ENCODE data around the gene TPCN2.

Gene TPCN2

DNA sequence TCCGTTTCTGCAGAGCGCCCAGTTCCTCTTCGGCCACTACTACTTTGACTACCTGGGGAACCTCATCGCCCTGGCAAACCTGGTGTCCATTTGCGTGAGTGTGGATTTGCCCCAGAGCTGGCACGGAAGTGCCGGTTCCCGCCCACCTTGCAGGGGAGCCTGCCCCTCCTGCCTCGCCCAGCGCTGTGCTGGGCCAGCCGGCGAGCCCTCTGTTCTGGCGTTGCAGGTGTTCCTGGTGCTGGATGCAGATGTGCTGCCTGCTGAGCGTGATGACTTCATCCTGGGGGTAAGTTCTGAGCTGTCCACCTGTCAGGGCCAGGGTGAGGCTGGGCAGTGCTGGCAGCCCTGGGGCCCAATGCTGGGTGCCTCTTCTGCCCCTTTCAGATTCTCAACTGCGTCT, 29.8 kb downstream of the TPCN2 start:
- no peak for DNase-seq

DNA sequence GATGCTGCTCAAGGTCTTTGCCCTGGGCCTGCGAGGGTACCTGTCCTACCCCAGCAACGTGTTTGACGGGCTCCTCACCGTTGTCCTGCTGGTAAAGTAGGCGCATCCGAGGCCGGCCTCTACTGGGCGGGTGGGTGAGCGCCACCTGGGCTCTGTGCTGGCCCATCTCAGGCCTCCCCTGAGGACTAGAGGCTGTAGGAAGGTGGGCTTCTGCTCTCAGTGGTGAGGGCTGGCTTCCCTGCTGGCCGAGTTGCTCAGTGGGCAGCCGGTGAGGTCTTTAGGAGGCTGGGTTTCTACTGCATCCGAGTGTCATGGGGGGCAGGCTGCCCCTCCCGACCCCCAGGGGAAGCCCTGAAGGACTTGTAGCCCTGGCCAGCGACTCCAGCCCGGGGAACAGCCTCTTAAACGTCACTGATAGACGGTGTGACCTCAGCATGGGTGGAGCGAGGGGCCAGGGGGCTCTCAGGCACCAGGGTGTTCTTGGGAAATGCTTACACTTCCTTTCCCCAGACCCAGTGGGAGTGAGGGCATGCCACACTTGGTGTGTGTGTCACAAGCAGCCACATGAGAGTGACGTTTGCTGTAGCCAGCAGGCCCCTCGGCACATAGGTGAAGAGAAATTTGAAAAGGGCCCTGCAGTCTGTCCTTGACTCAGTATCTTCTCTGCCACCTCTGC, 30.3 kb downstream of the TPCN2 start:
- DNase-seq = no peak

GRCh38 chr11:69079661-69080256, 31.0 kb downstream of the TPCN2 start:
- no peak for DNase-seq

DNA sequence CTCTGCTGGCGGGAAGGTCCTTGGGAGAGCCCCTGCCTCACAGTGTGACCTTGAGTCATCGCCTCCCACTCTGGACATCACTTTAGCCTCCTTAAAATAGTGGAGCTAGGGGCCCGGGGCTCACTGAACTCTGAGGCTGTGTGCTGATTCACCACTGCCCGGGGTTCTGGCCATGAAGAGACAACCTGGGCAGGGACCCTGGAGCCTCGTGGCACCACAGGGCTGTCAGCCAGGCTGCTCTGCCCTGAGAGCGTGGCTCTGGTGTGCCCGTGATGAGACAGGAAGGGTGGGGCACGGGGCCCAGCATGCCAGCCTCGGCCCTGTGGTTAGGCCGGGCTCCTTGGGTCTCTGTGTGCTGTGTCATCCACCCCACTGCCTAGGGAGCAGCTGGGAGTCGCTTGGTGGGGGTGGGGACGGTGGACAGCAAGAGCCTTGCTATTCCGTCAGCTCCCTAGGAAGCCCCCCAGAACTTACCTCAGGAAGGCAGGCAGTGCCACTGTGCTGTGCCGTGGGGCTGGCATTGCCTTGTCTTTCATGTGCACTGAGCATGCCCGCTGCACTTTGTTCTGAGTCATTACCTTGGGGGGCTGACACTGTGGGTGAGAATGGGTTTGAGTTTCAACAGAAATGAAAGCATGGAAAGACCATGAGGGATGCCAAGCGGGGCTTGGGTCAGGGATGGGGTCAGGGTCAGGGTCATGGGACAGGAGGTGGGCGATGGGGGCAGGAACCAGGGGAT, 31.7 kb downstream of the TPCN2 start:
- peak; percentile 44 for DNase-seq

DNA sequence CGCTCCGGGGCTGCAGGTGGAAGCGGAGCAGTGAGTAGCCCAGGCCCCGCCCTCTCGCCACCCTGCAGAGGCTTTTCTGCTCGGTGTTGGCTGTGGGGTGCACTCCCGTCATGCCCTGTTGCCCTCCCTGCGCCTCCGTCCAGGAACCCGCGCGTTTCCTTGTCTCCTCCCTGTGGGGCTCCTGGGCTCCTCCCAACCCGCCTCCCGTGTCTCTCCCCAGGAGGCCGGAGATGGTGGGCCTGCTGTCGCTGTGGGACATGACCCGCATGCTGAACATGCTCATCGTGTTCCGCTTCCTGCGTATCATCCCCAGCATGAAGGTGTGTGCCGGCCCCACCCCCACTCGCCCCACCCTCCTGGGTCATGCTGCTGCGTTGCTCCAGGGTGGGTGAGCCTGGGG, 32.4 kb downstream of the TPCN2 start:
- no peak for DNase-seq

DNA sequence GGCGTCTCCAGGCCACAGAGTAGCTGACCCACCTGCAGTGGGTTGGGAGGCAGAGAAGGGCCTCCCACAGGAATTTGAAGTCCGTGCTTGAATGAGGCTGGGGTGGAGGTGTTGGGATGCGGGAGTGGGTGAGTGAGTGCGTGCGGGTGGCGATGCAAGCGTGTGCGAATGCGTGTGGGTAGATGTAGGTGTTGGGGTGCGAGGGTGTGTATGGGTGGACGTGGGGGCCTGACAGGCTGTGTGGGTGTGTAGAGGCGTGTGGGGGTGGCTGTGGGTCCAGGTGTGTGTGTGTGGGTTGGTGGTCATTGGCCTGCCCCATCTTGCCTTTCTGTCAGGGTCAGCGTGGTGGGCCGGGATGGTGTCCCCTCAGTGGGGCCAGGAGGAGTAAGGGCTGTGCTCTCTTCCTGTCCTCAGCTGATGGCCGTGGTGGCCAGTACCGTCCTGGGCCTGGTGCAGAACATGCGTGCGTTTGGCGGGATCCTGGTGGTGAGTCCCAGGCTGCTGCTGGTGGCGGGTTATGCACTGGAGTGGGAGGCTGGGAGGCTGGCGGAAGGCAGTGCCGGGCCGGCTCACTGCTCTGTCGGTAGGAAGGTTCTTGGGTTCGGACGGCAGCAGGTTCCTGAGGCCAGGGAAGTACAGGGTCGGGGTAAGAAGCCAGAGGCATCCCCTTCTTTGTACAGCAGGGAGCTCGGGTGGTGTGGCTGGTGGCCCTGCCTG, 35.0 kb downstream of the TPCN2 start:
- no peak for DNase-seq

GRCh38 chr11:69084371-69084770, 35.6 kb downstream of the TPCN2 start:
- no peak for DNase-seq

DNA sequence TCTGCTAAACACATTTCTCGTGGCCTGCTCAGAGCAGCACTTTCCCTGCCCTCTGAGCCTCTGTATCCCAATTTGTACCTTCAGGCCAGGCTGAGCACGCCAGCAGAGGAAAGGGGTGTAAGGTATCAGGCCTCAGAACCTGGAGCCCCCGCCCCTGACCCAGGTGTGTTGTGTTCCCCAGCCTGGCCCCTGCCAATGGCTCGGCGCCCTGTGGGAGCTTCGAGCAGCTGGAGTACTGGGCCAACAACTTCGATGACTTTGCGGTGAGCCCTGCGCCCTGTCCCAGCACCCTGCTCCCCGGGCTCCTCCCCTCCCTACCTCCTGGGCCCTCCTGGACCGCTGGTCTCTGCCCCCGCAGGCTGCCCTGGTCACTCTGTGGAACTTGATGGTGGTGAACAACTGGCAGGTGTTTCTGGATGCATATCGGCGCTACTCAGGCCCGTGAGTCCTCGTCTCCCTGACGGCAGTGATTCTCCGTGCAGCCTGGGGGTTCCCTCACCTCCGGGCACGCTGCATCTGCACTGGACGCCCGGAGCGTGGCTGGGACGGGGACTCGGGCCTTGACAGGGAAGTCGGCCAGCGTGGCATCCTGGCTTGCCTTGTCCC, 36.9 kb downstream of the TPCN2 start:
- DNase-seq = no peak

- DNase-seq = no peak
Observed at GRCh38 chr11:69086152-69087132, 37.7 kb downstream of the TPCN2 start.

- DNase-seq = no peak
Observed at GRCh38 chr11:69087133-69087524, 38.4 kb downstream of the TPCN2 start.

GRCh38 chr11:69087811-69088210, 39.1 kb downstream of the TPCN2 start:
- no peak for DNase-seq

DNA sequence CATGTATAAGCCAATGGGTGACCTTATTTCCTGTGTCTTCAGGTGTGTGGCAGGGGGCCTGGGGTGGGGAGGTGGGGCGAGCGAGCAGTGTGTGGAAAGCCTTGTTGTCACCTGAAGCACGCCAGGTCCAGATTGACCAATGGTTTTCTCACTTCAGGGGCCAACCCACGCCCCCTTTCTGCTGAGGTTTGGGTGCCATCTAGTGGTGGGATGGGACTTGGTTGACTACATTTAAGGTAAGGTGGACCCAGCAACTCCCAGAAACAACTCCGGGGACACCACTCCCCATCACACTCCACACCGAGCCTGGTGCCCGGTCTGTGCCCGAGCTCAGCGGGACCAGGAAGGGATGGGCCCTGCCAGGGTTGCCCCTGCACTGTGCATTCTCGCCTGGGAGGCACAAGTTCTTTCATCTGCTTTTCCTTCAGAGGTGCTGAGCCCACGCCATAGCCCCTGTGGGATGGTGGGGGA, 40.0 kb downstream of the TPCN2 start:
- peak; percentile 81 for DNase-seq

- DNase-seq = no peak
Observed at GRCh38 chr11:69089258-69089657, 40.5 kb downstream of the TPCN2 start.

GRCh38 chr11:69091638-69092165, 43.0 kb downstream of the TPCN2 start:
- no peak for DNase-seq

DNA sequence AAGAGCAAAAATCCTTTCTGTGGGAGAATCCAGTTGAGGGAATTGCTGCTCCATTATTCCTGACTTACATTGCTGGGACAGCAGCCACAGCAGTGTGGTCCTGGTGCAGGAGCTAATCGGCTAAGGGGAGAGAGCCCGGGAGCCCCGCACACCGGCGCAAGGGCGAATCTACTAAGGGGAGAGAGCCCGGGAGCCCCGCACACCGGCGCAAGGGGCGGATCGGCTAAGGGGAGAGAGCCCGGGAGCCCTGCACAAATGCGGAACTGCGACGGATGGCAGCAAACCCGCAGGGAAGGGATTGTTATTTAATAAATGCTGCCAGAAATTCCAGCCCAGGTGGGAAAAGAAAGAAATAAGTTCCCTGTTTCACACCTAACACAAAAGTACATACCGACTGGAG, 43.5 kb downstream of the TPCN2 start:
- DNase-seq = no peak

GRCh38 chr11:69093106-69093505, 44.4 kb downstream of the TPCN2 start:
- no peak for DNase-seq

GRCh38 chr11:69094111-69094914, 45.6 kb downstream of the TPCN2 start:
- no peak for DNase-seq

DNA sequence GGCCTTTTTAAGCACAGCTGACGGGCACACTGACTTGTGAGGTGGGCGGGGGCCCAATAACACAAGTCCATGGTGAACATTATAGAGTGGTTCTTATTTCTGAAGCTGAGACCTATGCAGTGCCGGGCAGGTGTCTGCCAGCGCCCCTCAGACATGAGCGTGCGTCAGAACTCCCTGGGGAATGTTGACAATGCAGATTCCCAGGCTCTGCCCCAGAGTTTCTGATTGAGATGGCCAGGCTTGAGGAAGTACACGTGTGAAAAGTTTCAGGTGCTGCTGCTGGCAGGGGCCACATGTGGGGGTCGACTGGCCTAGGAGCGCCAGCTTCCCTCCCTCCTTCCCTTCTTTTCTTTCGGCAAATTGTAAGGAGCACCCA, 46.2 kb downstream of the TPCN2 start:
- no peak for DNase-seq

DNA sequence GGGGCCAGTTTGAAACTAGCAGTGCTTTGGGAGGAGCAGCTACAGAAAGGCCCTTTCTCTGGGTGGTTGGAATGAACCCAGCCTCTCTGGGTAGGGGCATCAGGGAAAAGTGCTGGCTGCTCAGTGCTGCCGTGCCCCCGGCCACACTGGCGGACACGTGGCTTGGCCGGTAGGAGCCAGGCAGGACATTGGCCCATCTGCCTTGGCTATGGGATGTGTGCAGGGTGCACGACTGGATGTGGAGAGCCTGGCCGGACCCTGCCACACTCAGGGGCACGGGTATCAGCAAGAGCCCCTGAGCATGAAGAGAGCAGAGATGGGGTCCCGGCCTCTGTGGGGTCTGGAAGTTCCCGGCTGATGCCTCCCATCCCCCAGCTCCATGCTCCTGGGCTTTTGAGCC, 46.6 kb downstream of the TPCN2 start:
- DNase-seq = no peak

DNA sequence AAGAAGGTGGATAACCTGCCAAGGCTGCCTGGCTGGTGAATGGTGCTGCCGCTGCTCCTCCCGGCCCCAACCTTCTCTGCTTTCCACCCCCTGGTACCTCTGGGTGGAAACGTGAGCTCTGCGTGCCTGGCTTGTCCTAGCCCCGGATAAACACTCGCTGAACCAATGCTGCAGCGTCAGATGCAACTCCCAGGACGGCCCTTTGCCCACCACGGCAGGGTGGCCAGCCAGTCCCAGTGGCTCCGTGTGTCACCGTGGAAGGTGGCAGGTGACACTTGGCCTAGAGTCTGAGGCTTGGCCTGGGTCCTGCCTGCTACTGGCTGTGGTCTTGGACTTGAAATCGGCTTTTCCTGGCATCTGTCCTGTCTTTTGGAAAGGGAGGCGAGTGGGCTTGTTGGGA, 47.7 kb downstream of the TPCN2 start:
- DNase-seq = no peak

DNA sequence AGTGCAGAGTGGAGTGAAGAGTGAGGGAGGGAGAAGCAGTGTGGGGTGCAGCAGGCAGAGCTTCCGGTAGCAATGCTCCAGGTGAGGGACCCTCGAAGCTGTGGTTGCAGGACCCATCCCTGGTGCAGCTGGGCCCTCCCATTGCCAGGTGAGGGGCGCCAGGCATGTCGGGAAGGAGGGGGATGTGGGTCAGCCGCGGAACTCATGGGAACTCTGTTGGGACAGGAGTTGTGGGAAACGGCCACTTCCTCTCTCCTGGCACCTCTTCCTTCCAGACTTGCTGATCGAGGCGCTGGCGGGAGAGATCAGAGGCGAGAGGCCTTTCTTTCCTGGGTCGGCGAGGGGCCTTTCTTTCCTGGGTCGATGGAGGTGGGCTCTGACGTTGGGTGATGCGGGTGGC, 48.5 kb downstream of the TPCN2 start:
- no peak for DNase-seq

All from stimulated activated CD8-positive, alpha-beta memory T cell treated with anti-CD3 and anti-CD28 coated beads, Interleukin-4, amount 100 ng/mL, for 48 hours (primary cell).